Body of pancreas (tissue), 4 donors: ENCODE results near the gene C15orf62. TPM values are rescaled to one million over a fixed set of nuclear protein-coding genes. Genes with fewer than 3 reads are reported as not detected.

ENCODE experiments used
- ATAC-seq: fragments of 150-250 bp; one replicate; pipeline ENCODE4 v1.9.1; 2016
- DNase-seq, 4 donors: peaks; one replicate each; pipeline ENCODE4 v3.0.0-alpha.2; 2019
- H3K27ac ChIP-seq, 4 donors: fragments of 200-600 bp; sonication (generic); 1 replicate in 3 of 4; 2 replicates in 1 of 4; pipeline versions ENCODE4 v1.5.1 to v1.6.1; 2016 to 2019; ENCODE audit warnings: mild to moderate bottlenecking in 1 of 4, mixed read lengths in 1 of 4, moderate library complexity in 1 of 4
- H3K27me3 ChIP-seq, 2 donors: fragments of 200-600 bp; sonication (generic); one replicate each; pipeline ENCODE4 v1.6.0; 2016; ENCODE audit warnings: mild to moderate bottlenecking in 1 of 2
- H3K36me3 ChIP-seq, 2 donors: fragments of 200-600 bp; sonication (generic); replicated peaks in 1 of 2; 2 replicates each; pipeline ENCODE4 v1.5.1; 2016; ENCODE audit warnings: low read depth in 2 of 2; ENCODE audit not compliant: insufficient read depth in 1 of 2
- H3K4me1 ChIP-seq: fragments of 200-600 bp; sonication (generic); one replicate; pipeline ENCODE4 v1.6.0; 2016
- H3K4me3 ChIP-seq, 2 donors: fragments of 200-600 bp; sonication (generic); 1 replicate in 1 of 2; 2 replicates in 1 of 2; pipeline ENCODE4 v1.5.1; 2016 to 2019
- H3K9me3 ChIP-seq, 3 donors: fragments of 200-600 bp; sonication (generic); 1 replicate in 2 of 3; 2 replicates in 1 of 3; pipeline ENCODE4 v1.5.1; 2016
- POLR2A ChIP-seq, 3 donors: fragments of 450-650 bp; IDR thresholded peaks; one replicate each; pipeline ENCODE4 v1.6.1; 2016; ENCODE audit warnings: antibody characterized with exemption in 3 of 3, mild to moderate bottlenecking in 2 of 3
- WGBS, 2 donors: methylation state at CpG; one replicate each; pipeline ENCODE4 v1.1.5; 2017; 5-methylcytosine and 5-hydroxymethylcytosine counted together
- intact Hi-C: fragments of 100-400 bp; cut with DNase I; formaldehyde crosslinking; loops from one replicate; pipeline ENCODE4 v1.15.1; 2023
- total RNA-seq, 2 donors: library from RNA; depleted of rRNA; stranded (reverse); fragments of >200 nt; gene quantifications; one replicate each; pipeline ENCODE4 v1.1.0, GENCODE V29; 2016
- TF ChIP-seq, protein P1 (sequence below), 7 experiments: fragments of 450-650 bp in 4 of 7; fragments of 200-600 bp in 3 of 7; sonication (generic) in 3 of 7; IDR thresholded peaks; one replicate each; pipeline ENCODE4 v1.5.1; 2016 to 2019; ENCODE audit warnings: antibody characterized with exemption in 7 of 7

Gene C15orf62
- total RNA-seq, 2 donors from 2014 or later: 0.26 TPM; not detected in 1

DNA sequence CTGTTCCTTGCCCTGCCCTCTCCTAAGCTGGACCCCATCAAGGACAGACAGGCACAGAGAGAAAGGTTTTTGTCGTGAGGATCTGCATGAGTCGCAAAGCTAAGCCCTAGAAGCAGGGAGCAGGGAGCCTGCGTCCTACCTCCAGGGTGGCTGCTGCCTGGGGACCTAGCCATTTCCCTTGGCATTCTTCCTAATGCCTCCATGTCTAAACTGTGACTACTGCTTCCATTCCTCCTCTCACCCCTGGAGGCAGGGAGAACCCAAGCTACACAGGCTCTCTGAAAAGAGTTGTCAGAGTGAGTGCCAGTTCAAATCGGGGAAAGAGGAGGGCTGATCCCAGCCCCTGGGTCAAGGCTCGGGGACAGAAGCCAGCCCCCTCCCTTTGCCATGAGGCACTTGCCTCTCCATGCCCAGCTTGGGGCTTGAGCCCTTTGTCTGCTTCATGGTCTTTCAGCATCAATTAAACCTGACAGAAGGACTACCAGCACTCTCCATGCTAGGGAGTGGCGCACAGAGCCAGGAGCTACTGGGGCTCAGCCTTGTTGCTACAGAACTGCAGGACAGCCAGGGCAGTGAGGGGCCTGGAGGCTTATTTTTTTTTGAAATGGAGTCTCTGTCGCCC, 3.5 kb upstream of the C15orf62 start:
- Histone ChIP-seq H3K4me1 (peaks cover 36% of the 10 kb centered on the region), H3K27ac (peak overlapping the region in 1 of 4 donors; percentile 91), H3K4me3 (no peak overlapping the region), H3K36me3 (no peaks in the 10 kb centered on the region), H3K27me3 (no peaks in the 10 kb centered on the region), H3K9me3 (no peaks in the 10 kb centered on the region)
- no peak for ATAC-seq
- intact Hi-C loops: no loop called here
- WGBS, 2 donors: 72 to 73% methylated on average over 6 to 7 of the region's 7 CpGs
- DNase-seq: no peak
- TF ChIP-seq POLR2A (IDR thresholded peaks at IDR 0.05): no peak
- TF ChIP-seq, protein P1, sequence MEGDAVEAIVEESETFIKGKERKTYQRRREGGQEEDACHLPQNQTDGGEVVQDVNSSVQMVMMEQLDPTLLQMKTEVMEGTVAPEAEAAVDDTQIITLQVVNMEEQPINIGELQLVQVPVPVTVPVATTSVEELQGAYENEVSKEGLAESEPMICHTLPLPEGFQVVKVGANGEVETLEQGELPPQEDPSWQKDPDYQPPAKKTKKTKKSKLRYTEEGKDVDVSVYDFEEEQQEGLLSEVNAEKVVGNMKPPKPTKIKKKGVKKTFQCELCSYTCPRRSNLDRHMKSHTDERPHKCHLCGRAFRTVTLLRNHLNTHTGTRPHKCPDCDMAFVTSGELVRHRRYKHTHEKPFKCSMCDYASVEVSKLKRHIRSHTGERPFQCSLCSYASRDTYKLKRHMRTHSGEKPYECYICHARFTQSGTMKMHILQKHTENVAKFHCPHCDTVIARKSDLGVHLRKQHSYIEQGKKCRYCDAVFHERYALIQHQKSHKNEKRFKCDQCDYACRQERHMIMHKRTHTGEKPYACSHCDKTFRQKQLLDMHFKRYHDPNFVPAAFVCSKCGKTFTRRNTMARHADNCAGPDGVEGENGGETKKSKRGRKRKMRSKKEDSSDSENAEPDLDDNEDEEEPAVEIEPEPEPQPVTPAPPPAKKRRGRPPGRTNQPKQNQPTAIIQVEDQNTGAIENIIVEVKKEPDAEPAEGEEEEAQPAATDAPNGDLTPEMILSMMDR (IDR thresholded peaks at IDR 0.05): no peak

DNA sequence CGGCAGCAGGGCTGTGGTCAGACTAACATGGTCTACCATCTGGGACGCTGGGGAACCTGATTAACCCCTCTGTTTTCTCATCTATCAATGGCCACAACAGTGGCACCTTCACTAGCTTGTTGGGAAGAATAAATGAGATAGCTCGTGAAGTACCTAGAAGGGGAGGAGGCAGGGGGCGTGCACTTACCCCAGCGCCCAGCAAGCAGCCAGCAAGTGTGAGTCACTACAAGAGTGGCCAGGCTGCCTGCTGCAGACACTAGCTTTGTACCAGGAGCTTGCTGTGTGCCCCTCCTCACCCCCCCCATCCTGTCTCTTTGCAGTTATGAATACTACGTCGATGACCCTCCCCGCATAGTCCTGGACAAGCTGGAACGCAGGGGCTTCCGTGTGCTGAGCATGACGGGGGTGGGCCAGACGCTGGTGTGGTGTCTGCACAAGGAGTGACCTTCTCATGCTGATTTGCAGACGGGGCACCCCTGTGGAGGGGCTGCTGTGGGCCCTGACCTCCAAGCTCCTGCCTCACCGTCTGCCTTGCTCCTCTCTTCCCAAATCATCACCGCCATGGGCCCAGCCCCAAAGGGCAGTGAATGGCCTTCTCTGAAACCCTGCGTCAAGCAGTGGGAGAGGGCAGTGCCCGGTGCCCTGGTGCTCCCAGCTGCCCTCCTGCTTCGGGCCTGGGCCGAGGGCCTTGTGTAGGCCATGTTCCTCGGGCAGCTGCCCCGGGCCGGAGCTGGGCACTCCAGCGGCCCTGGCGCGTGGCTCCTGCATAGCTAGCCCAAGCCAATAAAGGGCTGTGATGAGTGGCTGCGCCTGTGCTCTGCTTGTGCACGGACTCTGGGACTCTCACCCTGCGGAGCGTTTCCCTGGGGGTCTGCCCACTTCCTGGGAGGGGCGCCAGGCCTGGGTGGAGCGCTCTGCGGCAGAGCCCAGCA, 2.6 kb upstream of the C15orf62 start:
- Histone ChIP-seq H3K4me3 (no peak overlapping the region), H3K9me3 (no peaks in the 10 kb centered on the region), H3K4me1 (peaks cover 36% of the 10 kb centered on the region), H3K27ac (no peak overlapping the region), H3K27me3 (no peaks in the 10 kb centered on the region), H3K36me3 (no peaks in the 10 kb centered on the region)
- 91 to 92% methylated on average over 17 to 24 of the region's 32 CpGs for WGBS, 2 donors
- intact Hi-C loops: no loop called here
- DNase-seq: no peak
- no peak for TF ChIP-seq POLR2A (IDR thresholded peaks at IDR 0.05)
- TF ChIP-seq, protein P1 (IDR thresholded peaks at IDR 0.05): no peak
- ATAC-seq: no peak

DNA sequence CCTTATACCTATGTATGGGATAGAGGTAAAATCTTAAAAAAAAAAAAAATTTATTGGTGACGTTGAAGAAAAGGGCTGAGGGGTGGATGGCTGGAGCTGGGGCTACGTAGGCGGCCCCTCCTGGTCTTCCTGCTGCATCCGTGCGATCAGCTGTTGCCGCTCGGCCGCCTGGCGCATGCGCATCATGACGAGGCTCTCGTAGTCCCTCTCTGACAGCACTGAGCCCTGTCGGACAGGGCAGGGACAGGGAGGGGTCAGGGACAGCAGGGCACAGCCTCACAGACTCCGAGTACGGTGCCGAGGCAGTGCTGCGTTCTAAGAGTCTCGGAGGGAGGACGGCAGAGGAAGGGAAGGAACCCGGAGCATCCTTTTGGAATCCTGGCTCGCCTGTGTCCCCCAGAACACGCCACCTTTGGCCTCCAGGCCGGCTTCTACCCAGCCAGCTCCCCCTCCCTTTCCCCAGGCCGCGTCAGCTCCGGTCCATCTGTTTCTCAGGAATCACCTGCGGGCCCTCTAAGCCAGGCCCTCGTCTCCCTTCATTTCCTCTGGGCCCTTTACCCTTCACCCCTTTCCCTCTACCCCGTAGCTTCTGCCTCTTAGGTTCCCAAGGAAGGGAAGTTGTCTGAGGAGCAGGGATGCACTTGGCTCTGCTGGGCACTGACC, 1.8 kb upstream of the C15orf62 start:
- H3K27me3 ChIP-seq: no peaks in the 10 kb centered on the region
- H3K9me3 ChIP-seq: no peaks in the 10 kb centered on the region
- 93 to 94% methylated on average over 28 of the region's 29 CpGs for WGBS, 2 donors
- peaks cover 30% of the 10 kb centered on the region for H3K4me1 ChIP-seq
- TF ChIP-seq POLR2A (IDR thresholded peaks at IDR 0.05): no peak
- TF ChIP-seq, protein P1 (IDR thresholded peaks at IDR 0.05): no peak
- intact Hi-C loops: no loop called here
- H3K27ac ChIP-seq: peak overlapping the region in 1 of 4 donors; percentile 34
- no peak for ATAC-seq
- H3K4me3 ChIP-seq: no peak overlapping the region
- no peak for DNase-seq
- H3K36me3 ChIP-seq: peaks cover 0 to 2% of the 10 kb centered on the region in 2 donors

DNA sequence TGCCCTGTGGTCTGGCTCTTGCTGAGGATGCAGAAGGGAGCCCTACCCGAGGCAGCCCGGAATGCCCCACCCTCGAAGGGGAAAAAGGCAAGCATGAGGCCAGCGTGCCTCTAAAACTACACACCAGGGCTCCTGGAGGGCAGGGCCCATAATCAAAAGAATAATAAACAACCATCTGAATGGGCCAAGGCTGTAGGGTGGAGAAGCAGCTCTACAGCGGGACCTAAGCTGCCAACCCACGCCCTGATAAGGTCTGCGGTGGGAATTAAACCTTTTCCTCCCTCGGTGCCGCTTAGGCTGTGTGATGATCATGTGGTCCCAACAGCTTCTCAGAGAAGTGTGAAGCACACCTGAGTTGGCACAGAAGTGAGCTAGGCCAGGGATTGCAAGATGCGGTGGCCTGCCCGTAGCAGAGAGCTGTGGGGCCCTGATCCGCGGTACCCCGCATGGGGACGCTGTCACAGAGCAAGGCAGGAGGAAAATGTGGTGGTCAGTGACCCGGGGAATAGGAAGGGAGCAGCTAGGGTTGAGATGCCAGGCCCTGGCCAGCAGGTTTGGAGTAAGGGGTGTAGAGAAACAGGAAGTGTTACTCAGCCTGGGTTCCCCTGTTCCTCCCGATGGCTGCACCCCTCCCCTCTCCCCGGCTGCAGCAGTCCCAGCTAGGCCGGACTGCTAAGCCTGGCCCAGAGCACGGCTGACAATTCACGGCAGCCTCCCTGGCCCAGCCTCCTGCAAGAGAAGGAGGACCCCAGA, 1.1 kb upstream of the C15orf62 start:
- intact Hi-C loops: no loop called here
- TF ChIP-seq, protein P1 (IDR thresholded peaks at IDR 0.05): no peak
- TF ChIP-seq POLR2A (IDR thresholded peaks at IDR 0.05): no peak
- ATAC-seq (no peak), DNase-seq (no peak)
- Histone ChIP-seq H3K27me3 (no peaks in the 10 kb centered on the region), H3K9me3 (no peaks in the 10 kb centered on the region), H3K27ac (peak overlapping the region; percentile 2 to 46 (median 32)), H3K4me1 (peaks cover 22% of the 10 kb centered on the region), H3K4me3 (no peak overlapping the region), H3K36me3 (peaks cover 0 to 7% of the 10 kb centered on the region in 2 donors)
- WGBS, 2 donors: 73 to 85% methylated on average over 17 to 21 of the region's 21 CpGs
